ENCODE results near the gene MTF2.
"Not testable (repeated sequence)": the region's sequence is repeated elsewhere in the genome, so short reads cannot be mapped to it uniquely, and the experiment has no call there.

MTF2 gene

GRCh38 chr1:93124556-93125355 is 45.7 kb downstream of the MTF2 start:
- no peak for DNase-seq
- in situ Hi-C loops (cut with HindIII; ENCODE audit: low pct_ligation_motif_present, low pct_unique_long_range_greater_than_20kb, low sequenced_read_pairs), result no loop called here

DNA sequence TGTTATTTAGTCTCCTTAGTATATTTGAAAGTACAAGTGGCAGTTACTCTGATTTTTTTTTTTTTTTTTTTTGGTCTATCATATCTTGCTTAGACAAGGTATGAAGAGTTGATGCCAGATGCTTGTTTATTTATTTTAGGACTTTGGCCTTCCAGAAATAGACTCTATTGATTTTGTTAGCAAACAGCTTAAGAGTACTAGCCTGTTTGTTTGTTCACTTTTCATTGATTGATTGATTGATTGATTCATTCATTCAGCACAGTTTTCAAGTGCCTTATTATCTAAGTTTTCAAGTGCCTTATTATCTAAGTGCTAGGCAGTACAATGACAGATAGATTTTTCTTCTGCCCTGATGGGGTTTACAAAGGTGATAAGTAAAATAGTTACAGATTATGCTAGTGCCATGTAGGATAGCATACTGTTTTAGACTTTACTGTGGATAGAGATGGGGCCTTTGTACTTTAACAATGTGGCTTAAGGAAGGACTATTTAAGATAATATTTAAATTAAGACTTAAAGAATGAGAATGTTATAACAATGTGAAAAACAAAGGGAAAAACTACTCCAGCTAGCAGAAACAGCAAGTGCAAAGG is 50.5 kb downstream of the MTF2 start:
- DNase-seq, result no peak

GRCh38 chr1:93132638-93133037 is 53.6 kb downstream of the MTF2 start:
- in situ Hi-C loops (cut with HindIII; ENCODE audit: low pct_ligation_motif_present, low pct_unique_long_range_greater_than_20kb, low sequenced_read_pairs), result no loop called here
- no peak for DNase-seq

More for the DNA sequence above, 50.5 kb downstream of the MTF2 start:
- in situ Hi-C loops (cut with HindIII; ENCODE audit: low pct_ligation_motif_present, low pct_unique_long_range_greater_than_20kb, low sequenced_read_pairs), result no loop called here

- DNase-seq, result no peak
- in situ Hi-C loops (cut with HindIII; ENCODE audit: low pct_ligation_motif_present, low pct_unique_long_range_greater_than_20kb, low sequenced_read_pairs), result no loop called here
Observed at GRCh38 chr1:93136445-93136844, 57.4 kb downstream of the MTF2 start.

DNA sequence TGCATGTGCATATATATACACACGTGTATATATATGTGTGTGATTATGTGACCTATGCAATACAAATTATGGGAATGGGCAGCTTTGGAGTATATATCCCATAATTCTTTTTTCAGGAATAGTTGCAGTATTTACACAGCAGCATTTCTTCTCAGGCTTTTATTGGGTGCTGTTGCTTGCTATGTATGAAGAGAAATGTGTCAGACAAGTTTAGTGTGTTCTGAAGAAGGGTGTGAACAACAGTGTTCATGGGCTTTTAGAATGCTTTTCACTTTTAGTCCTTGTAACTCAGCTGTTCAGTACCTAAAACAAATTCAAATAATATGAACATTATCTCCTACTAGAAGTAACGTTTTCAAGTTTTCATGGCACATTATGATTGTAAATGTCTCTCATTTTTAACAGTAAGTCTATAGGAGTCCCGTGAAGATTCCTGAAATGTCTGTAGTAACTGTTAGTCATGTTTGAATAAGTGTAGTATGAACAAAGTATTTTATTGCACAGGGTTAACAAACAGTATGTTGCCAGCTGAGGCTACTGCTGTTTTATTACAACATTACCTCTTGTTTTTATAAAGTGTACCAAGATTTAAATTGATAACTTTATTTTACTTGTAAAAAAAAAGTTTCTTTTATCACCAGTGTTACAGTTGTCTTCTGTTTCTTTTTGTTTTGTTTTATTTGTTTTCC is 58.7 kb downstream of the MTF2 start:
- DNase-seq, result no peak
- in situ Hi-C loops (cut with HindIII; ENCODE audit: low pct_ligation_motif_present, low pct_unique_long_range_greater_than_20kb, low sequenced_read_pairs), result no loop called here

DNA sequence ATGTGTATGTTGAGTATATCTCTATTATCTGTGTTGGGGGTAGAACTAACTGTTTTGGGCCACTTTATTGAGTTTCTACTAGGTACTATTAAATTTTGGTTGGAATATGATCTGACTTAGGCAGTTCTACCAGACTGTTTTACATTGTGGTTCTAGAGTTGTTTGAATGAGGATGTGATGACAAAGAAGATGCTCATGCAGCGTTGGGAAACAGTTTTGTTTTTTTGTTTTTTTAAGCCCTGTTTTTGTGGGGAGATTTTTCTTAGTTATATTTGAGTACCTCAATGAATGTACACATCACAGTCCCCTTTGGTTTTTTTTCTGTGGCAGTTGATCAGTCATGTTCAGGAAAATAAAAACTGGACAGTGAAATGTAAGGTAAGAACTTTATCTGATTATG is 61.0 kb downstream of the MTF2 start:
- in situ Hi-C loops (cut with HindIII; ENCODE audit: low pct_ligation_motif_present, low pct_unique_long_range_greater_than_20kb, low sequenced_read_pairs), result no loop called here
- no peak for DNase-seq

DNA sequence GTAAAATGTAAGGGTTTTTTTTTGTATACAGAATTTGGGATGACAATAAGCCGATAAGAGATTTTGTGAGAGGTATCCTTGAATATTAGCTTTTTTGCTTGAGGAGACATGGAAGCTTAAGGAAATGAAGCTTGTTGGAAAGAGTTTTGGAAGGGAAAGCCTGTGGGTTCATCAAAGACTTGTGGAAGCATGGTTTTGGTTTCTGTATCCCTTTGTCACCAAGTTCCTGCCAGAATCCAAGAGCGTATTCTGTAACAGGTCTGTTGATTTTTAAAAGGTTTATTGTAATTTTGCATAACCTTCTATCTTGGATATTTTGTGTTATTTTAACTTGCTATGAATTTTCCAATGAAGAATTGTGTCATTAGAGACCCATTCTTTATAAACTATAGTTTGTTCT is 63.1 kb downstream of the MTF2 start:
- in situ Hi-C loops (cut with HindIII; ENCODE audit: low pct_ligation_motif_present, low pct_unique_long_range_greater_than_20kb, low sequenced_read_pairs), result no loop called here
- DNase-seq, result no peak

GRCh38 chr1:93143136-93143535 is 64.1 kb downstream of the MTF2 start:
- DNase-seq, result no peak
- in situ Hi-C loops (cut with HindIII; ENCODE audit: low pct_ligation_motif_present, low pct_unique_long_range_greater_than_20kb, low sequenced_read_pairs), result no loop called here

DNA sequence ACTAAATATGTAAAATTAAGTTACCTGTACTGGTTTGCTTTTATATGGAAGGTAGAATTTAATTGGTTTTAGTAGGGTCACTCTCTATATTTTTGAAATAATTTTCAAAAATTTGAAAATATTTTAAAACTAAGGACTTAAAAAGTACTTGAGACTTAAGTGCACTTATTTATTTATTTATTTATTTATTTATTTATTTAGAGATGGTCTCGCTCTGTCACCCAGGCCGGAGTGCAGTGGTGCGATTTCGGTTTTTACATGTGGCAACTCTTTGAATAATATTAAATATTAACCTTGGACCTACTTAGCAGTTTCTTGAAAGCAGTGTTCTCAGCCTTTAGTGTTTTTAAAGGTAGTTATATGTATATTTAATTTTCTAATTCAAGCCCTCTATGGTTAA is 64.7 kb downstream of the MTF2 start:
- no peak for DNase-seq
- in situ Hi-C loops (cut with HindIII; ENCODE audit: low pct_ligation_motif_present, low pct_unique_long_range_greater_than_20kb, low sequenced_read_pairs), result no loop called here

GRCh38 chr1:93148001-93148400 is 68.9 kb downstream of the MTF2 start:
- in situ Hi-C loops (cut with HindIII; ENCODE audit: low pct_ligation_motif_present, low pct_unique_long_range_greater_than_20kb, low sequenced_read_pairs), result no loop called here
- DNase-seq, result no peak

DNA sequence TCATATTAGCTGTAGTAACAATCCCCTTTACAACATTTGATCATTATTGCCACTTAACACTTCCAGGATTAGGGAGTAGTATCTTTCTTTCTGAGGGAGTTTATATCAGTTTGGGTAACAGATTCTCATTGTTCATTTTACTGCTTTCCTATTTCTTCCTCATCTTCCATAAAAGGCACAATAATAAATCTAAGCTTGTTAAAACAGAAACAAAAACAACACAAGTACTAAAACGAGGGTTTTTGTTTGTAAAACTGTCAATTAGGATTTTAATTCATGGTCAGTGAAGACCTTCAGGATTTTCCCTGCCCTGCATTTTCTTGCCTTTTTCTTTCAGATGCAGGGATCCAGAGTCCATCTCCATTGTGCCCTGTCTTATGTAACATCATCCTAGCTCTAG is 71.6 kb downstream of the MTF2 start:
- in situ Hi-C loops (cut with HindIII; ENCODE audit: low pct_ligation_motif_present, low pct_unique_long_range_greater_than_20kb, low sequenced_read_pairs), result no loop called here
- DNase-seq, result no peak

GRCh38 chr1:93151474-93151873 is 72.4 kb downstream of the MTF2 start:
- in situ Hi-C loops (cut with HindIII; ENCODE audit: low pct_ligation_motif_present, low pct_unique_long_range_greater_than_20kb, low sequenced_read_pairs), result no loop called here
- DNase-seq, result no peak

GRCh38 chr1:93152835-93153234 is 73.8 kb downstream of the MTF2 start:
- in situ Hi-C loops (cut with HindIII; ENCODE audit: low pct_ligation_motif_present, low pct_unique_long_range_greater_than_20kb, low sequenced_read_pairs), result no loop called here
- no peak for DNase-seq

GRCh38 chr1:93154898-93155297 is 75.8 kb downstream of the MTF2 start:
- no peak for DNase-seq
- in situ Hi-C loops (cut with HindIII; ENCODE audit: low pct_ligation_motif_present, low pct_unique_long_range_greater_than_20kb, low sequenced_read_pairs), result no loop called here

GRCh38 chr1:93155335-93155734 is 76.3 kb downstream of the MTF2 start:
- in situ Hi-C loops (cut with HindIII; ENCODE audit: low pct_ligation_motif_present, low pct_unique_long_range_greater_than_20kb, low sequenced_read_pairs), result no loop called here
- DNase-seq, result no peak

DNA sequence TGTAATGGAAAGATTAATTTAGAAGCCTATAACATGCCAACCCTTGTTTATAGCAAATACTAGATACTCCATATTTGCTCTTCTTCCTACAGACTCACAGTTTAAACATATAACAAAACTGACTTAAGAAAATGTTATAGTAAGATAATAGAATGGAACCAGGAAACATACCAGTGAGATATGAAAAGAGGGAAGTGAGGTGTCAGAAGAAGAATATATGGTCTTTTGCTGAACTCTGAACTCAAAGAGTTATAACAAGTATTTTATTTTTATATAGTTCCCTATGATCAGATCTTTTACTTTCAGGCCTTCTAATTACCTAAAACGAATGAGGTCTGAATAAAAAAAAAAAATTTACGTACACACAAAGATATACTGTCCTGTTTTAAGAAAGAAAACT is 80.3 kb downstream of the MTF2 start:
- DNase-seq, result no peak
- in situ Hi-C loops (cut with HindIII; ENCODE audit: low pct_ligation_motif_present, low pct_unique_long_range_greater_than_20kb, low sequenced_read_pairs), result no loop called here

DNA sequence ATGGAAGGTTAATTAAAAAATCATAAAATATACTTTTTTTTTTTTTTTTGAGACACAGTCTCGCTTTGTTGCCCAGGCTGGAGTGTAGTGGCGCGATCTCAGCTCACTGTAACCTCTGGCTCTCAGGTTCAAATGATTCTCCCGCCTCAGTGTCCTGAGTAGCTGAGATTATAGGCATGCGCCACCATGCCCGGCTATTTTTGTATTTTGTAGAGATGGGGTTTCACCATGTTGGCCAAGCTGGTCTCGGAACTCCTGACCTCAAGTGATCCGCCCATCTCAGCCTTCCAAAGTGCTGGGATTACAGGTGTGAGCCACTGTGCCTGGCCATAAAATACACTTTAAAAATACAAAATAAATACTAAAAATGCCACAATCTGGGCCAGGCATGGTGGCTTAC is 84.2 kb downstream of the MTF2 start:
- DNase-seq; in situ Hi-C loops (cut with HindIII; ENCODE audit: low pct_ligation_motif_present, low pct_unique_long_range_greater_than_20kb, low sequenced_read_pairs): not testable (repeated sequence)

GRCh38 chr1:93164816-93165215 is 85.7 kb downstream of the MTF2 start:
- no peak for DNase-seq
- in situ Hi-C loops (cut with HindIII; ENCODE audit: low pct_ligation_motif_present, low pct_unique_long_range_greater_than_20kb, low sequenced_read_pairs), result no loop called here

- in situ Hi-C loops (cut with HindIII; ENCODE audit: low pct_ligation_motif_present, low pct_unique_long_range_greater_than_20kb, low sequenced_read_pairs); DNase-seq: not testable (repeated sequence)
Observed at GRCh38 chr1:93165895-93166294, 86.8 kb downstream of the MTF2 start.

GRCh38 chr1:93167006-93167405 is 87.9 kb downstream of the MTF2 start:
- in situ Hi-C loops (cut with HindIII; ENCODE audit: low pct_ligation_motif_present, low pct_unique_long_range_greater_than_20kb, low sequenced_read_pairs), result no loop called here
- DNase-seq, result no peak

Measured in ACHN (cell line).